HEK293 (cell line): ENCODE measurements around the gene FFAR2.
"Not testable (repeated sequence)": the region's sequence is repeated elsewhere in the genome, so short reads cannot be mapped to it uniquely, and the experiment has no call there.

Experiments
- OSR2 ChIP-seq: fragments of 450-650 bp; formaldehyde crosslinking; IDR thresholded peaks from 2 replicates; pipeline ENCODE4 v1.5.1; 2016; ENCODE audit warnings: missing biosample characterization, missing genetic modification characterization
- TCF7L2 ChIP-seq: IDR thresholded peaks from 2 replicates; pipeline ENCODE4 v1.6.1; 2011; ENCODE audit warnings: low read depth, mild to moderate bottlenecking, inconsistent platforms, low read length, moderate library complexity, borderline replicate concordance
- ZNF146 ChIP-seq: fragments of 450-650 bp; formaldehyde crosslinking; IDR thresholded peaks from 2 replicates; pipeline ENCODE4 v1.5.1; 2016; ENCODE audit warnings: missing biosample characterization, missing genetic modification characterization
- ZNF544 ChIP-seq: fragments of 450-650 bp; formaldehyde crosslinking; IDR thresholded peaks from 2 replicates; pipeline ENCODE4 v1.5.0; 2017; ENCODE audit warnings: missing biosample characterization, missing genetic modification characterization
- ZNF596 ChIP-seq: fragments of 450-650 bp; IDR thresholded peaks from 2 replicates; pipeline ENCODE4 v1.5.0; 2018; ENCODE audit warnings: missing biosample characterization, mild to moderate bottlenecking, missing genetic modification characterization, moderate library complexity
- ZNF776 ChIP-seq: fragments of 450-650 bp; formaldehyde crosslinking; IDR thresholded peaks from 2 replicates; pipeline ENCODE4 v1.5.0; 2017; ENCODE audit warnings: missing biosample characterization, missing genetic modification characterization, borderline replicate concordance
- ZNF792 ChIP-seq: fragments of 450-650 bp; formaldehyde crosslinking; IDR thresholded peaks from 2 replicates; pipeline ENCODE4 v1.5.1; 2016; ENCODE audit warnings: missing biosample characterization, missing genetic modification characterization
- TF ChIP-seq, protein P1 (sequence below): fragments of 450-650 bp; formaldehyde crosslinking; IDR thresholded peaks from 2 replicates; pipeline ENCODE4 v1.5.1; 2016; ENCODE audit warnings: missing biosample characterization, missing genetic modification characterization
- TF ChIP-seq, protein P2 (sequence below): fragments of 450-650 bp; IDR thresholded peaks from 2 replicates; pipeline ENCODE4 v1.5.1; 2018; ENCODE audit warnings: missing biosample characterization, mild to moderate bottlenecking, missing genetic modification characterization
- TF ChIP-seq, protein P3 (sequence below): fragments of 450-650 bp; formaldehyde crosslinking; IDR thresholded peaks from 2 replicates; pipeline ENCODE4 v1.5.1; 2016; ENCODE audit warnings: missing biosample characterization, missing genetic modification characterization

DNA sequence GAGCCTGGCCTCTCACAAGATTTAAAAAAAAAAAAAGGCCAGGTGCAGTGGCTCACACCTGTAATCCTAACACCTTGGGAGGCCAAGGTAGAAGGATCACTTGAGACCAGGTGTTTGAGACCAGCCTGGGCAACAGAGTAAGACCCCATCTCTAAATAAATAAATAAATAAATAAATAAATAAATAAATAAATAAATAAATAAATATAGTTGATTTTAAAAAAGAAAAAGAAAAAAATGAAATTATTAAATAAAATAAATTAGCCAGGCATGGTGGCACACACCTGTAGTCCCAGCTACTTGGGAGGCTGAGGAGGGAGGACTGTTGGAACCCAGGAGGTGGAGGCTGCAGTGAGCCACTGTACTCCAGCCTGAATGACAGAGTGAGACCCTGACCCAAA, 13.7 kb downstream of the FFAR2 start:
- TF ChIP-seq ZNF544 (tag by site-specific recombination); ZNF596; TCF7L2; ZNF146 (tag by site-specific recombination); ZNF776; ZNF792 (tag by site-specific recombination); OSR2: not testable (repeated sequence)
- TF ChIP-seq, protein P1, sequence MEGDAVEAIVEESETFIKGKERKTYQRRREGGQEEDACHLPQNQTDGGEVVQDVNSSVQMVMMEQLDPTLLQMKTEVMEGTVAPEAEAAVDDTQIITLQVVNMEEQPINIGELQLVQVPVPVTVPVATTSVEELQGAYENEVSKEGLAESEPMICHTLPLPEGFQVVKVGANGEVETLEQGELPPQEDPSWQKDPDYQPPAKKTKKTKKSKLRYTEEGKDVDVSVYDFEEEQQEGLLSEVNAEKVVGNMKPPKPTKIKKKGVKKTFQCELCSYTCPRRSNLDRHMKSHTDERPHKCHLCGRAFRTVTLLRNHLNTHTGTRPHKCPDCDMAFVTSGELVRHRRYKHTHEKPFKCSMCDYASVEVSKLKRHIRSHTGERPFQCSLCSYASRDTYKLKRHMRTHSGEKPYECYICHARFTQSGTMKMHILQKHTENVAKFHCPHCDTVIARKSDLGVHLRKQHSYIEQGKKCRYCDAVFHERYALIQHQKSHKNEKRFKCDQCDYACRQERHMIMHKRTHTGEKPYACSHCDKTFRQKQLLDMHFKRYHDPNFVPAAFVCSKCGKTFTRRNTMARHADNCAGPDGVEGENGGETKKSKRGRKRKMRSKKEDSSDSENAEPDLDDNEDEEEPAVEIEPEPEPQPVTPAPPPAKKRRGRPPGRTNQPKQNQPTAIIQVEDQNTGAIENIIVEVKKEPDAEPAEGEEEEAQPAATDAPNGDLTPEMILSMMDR (tag by site-specific recombination) = not testable (repeated sequence)
- TF ChIP-seq, protein P2, sequence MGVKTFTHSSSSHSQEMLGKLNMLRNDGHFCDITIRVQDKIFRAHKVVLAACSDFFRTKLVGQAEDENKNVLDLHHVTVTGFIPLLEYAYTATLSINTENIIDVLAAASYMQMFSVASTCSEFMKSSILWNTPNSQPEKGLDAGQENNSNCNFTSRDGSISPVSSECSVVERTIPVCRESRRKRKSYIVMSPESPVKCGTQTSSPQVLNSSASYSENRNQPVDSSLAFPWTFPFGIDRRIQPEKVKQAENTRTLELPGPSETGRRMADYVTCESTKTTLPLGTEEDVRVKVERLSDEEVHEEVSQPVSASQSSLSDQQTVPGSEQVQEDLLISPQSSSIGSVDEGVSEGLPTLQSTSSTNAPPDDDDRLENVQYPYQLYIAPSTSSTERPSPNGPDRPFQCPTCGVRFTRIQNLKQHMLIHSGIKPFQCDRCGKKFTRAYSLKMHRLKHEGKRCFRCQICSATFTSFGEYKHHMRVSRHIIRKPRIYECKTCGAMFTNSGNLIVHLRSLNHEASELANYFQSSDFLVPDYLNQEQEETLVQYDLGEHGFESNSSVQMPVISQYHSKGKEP (tag by site-specific recombination) = not testable (repeated sequence)
- TF ChIP-seq, protein P3, sequence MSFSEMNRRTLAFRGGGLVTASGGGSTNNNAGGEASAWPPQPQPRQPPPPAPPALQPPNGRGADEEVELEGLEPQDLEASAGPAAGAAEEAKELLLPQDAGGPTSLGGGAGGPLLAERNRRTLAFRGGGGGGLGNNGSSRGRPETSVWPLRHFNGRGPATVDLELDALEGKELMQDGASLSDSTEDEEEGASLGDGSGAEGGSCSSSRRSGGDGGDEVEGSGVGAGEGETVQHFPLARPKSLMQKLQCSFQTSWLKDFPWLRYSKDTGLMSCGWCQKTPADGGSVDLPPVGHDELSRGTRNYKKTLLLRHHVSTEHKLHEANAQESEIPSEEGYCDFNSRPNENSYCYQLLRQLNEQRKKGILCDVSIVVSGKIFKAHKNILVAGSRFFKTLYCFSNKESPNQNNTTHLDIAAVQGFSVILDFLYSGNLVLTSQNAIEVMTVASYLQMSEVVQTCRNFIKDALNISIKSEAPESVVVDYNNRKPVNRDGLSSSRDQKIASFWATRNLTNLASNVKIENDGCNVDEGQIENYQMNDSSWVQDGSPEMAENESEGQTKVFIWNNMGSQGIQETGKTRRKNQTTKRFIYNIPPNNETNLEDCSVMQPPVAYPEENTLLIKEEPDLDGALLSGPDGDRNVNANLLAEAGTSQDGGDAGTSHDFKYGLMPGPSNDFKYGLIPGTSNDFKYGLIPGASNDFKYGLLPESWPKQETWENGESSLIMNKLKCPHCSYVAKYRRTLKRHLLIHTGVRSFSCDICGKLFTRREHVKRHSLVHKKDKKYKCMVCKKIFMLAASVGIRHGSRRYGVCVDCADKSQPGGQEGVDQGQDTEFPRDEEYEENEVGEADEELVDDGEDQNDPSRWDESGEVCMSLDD (tag by site-specific recombination) = not testable (repeated sequence)
